GM12873 (cell line): Measurements from ENCODE around the gene GIMAP2.

Source experiments
- TF ChIP-seq, protein P1 (sequence below): IDR thresholded peaks from 2 replicates; pipeline ENCODE4 v1.5.1; 2012; ENCODE audit warnings: low read depth, mild to moderate bottlenecking, moderate library complexity, low read length, control low read depth; ENCODE audit not compliant: insufficient read depth; ENCODE audit errors: missing control alignments

GIMAP2 gene

DNA sequence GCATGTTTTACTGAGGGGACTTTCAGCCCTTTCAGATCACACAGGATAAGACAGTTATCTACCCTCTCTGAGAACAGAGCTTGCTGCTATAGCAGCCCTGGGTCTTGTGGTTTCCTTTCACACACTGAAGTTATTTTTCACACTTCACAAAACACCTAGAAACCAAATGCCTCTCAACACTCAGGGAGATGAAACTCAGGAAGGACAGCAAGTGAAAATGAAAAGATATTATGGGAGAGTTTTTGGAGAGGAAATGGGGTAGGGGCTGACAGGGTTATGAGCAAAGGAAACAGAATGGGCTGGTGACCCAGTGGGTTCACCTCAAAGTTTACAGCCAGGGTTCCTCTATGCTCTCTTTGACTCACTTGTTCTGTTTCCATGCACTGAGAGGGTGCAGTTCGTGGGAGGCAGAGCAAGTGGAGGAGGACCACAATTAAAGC, 17.0 kb upstream of the GIMAP2 start:
- TF ChIP-seq, protein P1, sequence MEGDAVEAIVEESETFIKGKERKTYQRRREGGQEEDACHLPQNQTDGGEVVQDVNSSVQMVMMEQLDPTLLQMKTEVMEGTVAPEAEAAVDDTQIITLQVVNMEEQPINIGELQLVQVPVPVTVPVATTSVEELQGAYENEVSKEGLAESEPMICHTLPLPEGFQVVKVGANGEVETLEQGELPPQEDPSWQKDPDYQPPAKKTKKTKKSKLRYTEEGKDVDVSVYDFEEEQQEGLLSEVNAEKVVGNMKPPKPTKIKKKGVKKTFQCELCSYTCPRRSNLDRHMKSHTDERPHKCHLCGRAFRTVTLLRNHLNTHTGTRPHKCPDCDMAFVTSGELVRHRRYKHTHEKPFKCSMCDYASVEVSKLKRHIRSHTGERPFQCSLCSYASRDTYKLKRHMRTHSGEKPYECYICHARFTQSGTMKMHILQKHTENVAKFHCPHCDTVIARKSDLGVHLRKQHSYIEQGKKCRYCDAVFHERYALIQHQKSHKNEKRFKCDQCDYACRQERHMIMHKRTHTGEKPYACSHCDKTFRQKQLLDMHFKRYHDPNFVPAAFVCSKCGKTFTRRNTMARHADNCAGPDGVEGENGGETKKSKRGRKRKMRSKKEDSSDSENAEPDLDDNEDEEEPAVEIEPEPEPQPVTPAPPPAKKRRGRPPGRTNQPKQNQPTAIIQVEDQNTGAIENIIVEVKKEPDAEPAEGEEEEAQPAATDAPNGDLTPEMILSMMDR, result no peak

DNA sequence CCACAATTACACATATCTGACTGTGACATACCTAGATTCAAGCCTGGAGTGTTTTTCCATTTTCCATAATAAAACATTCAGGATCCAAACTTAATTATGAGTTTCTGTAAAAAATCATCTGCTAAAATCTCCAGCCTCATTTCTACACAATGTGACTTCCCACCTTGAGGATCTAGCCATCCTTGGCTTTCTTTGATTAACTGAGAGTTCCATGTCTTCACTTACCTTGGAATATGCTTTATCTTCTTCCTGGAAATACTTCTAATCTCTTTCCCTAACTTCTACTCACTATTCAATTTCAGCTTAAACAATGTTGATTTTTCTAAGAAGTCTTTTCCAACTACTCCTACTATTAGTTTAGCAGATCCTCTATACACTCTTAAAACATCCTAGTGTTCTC, 16.5 kb upstream of the GIMAP2 start:
- TF ChIP-seq, protein P1, result no peak

DNA sequence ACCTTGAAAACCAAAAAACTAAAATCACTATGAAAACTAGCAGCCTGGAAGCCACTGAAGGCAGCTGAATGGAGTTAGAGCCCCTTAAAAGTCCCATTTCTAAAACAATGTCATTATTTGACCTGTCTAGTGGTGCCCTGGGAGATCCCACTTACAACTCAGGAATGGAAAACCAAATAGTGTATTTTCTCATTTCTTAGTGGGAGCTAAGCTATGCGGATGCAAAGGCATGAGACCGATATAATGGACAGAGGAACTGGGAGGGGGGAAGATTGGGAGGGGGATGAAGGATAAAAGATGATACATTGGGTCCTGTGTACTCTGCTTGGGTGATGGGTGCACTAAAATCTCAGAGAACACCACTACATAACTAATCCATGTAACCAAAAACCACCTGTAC, 9.8 kb upstream of the GIMAP2 start:
- TF ChIP-seq, protein P1, result no peak

DNA sequence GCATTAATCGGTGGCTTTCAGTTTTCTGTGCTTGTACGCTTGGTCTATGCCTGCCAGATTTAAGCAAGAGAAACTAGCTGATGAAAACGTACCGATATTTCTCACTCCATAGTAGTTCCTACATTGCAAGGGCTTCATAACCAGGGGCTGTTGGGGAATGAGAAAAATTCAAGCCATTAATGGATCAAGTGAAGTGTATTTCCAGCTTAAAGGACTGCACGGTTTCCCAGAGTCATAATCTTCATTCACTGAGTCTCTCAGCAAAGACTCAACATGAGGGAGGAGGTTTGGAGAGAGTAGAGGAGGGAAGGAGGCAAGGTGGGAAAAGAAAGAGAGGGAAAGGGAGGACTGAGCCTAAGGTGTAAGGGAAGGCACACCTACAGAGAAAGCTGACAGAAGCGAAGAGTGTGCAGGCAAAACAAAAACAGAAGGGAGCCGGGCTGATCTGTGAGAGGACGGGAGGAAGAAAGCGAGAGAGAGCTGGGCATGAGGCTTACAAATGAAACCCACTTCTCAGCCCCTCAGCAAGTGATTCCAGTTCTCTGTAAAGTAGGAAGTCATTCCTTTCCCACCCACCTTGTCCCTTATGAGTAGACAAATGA, 625 bp downstream of the GIMAP2 start:
- TF ChIP-seq, protein P1, result no peak

DNA sequence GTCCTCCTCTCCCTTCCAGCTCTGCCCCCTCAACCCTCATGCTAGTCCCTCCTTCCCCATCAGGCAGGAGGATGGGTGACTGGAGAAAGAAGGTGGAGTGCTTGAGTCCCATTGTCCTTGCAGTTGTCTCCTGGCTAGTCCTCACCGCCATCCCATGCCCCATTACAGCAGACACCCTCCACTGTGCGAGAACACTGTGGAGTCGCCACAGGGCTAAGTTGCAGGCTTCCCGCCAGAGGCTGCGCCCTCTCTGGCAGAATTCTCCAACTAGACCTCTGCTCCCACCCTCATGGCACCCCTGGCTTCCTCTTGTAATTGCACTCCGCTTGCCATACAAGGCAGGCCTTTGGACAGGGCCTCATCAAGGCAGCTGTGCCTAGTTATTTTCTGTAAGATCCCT, 3.1 kb downstream of the GIMAP2 start:
- TF ChIP-seq, protein P1, result no peak

DNA sequence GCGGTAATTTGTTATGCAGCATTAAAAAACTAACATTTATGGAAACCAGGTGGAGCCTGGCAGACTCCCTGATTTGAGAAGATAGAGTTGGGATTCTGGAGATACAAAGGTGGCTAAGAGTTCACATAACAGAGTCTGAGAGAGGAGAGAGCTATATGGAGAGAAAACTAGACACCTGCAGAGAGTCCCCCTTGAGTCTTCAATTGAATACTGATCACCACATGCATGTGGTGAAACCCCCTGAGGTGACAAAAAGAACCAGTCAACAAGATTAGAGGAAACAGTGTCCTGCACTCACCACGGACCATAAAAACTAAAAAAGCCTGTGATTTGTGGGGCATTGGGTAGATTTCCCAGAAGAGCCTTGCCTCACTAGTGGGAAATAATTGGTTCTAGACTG, 10.1 kb downstream of the GIMAP2 start:
- TF ChIP-seq, protein P1, result no peak

DNA sequence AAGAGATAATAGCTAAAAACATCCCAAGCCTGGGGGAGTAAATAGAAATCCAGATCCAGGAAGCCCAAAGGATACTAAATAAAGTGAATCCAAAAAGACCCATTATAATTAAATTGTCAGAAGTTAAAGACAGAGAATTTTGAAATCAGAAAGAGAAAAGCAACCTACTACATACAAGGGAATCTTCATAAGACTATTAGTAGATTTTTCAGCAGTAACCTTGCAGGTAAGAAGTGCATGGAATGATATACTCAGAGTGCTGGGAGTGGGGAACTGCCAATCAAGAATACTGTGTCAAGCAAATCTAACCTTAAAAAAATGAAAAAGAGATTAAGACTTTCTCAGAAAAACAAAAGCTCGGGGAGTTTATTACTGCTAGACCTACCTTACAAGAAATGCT, 17.7 kb downstream of the GIMAP2 start:
- TF ChIP-seq, protein P1, result no peak
